ENCODE measurements around the gene TRPM8. TPM values are rescaled to one million over a fixed set of nuclear protein-coding genes. Genes with fewer than 3 reads are reported as not detected.
"Not testable (repeated sequence)": the region's sequence is repeated elsewhere in the genome, so short reads cannot be mapped to it uniquely, and the experiment has no call there.

Gene TRPM8
- total and polyA plus RNA-seq, 7 donors, result 0.04 TPM; not detected in 6

GRCh38 chr2:233892793-233893192 is 24.4 kb upstream of the TRPM8 start:
- no peaks in the 10 kb centered on the region for H3K4me1 ChIP-seq
- no peak overlapping the region for H3K27ac ChIP-seq
- no peaks in the 10 kb centered on the region for H3K36me3 ChIP-seq
- intact Hi-C loops (cut with DNase I), result no loop called here
- 85 to 89% methylated on average over 2 of the region's 2 CpGs for WGBS, 2 donors
- TF ChIP-seq POLR2AphosphoS5 (IDR thresholded peaks at IDR 0.05) (no peak), POLR2A (IDR thresholded peaks at IDR 0.05) (no peak), CTCF (IDR thresholded peaks at IDR 0.05) (no peak), EP300 (IDR thresholded peaks at IDR 0.05) (no peak)
- no peak overlapping the region for H3K4me3 ChIP-seq
- H3K27me3 ChIP-seq, result no peaks in the 10 kb centered on the region
- H3K9me3 ChIP-seq, result no peaks in the 10 kb centered on the region
- DNase-seq, result no peak

GRCh38 chr2:233896253-233896652 is 20.9 kb upstream of the TRPM8 start:
- H3K9me3 ChIP-seq; intact Hi-C loops (cut with DNase I); H3K27me3 ChIP-seq; DNase-seq; H3K27ac ChIP-seq; H3K36me3 ChIP-seq; H3K4me1 ChIP-seq; H3K4me3 ChIP-seq: not testable (repeated sequence)
- WGBS, 2 donors, result 85 to 90% methylated on average over 2 of the region's 2 CpGs

GRCh38 chr2:233901367-233901766 is 15.8 kb upstream of the TRPM8 start:
- intact Hi-C loops (cut with DNase I), result no loop called here
- H3K4me3 ChIP-seq, result no peak overlapping the region
- TF ChIP-seq EP300 (IDR thresholded peaks at IDR 0.05), result no peak
- no peak for TF ChIP-seq CTCF (IDR thresholded peaks at IDR 0.05)
- TF ChIP-seq POLR2A (IDR thresholded peaks at IDR 0.05), result no peak
- TF ChIP-seq POLR2AphosphoS5 (IDR thresholded peaks at IDR 0.05), result no peak
- H3K9me3 ChIP-seq, result no peaks in the 10 kb centered on the region
- DNase-seq, result no peak
- no peak overlapping the region for H3K27ac ChIP-seq
- WGBS, 2 donors, result 28 to 56% methylated on average over 4 of the region's 4 CpGs
- no peaks in the 10 kb centered on the region for H3K4me1 ChIP-seq
- H3K27me3 ChIP-seq, result no peaks in the 10 kb centered on the region
- H3K36me3 ChIP-seq, result no peaks in the 10 kb centered on the region

GRCh38 chr2:233901884-233902283 is 15.3 kb upstream of the TRPM8 start:
- Histone ChIP-seq H3K27me3 (no peaks in the 10 kb centered on the region), H3K9me3 (no peaks in the 10 kb centered on the region), H3K4me3 (no peak overlapping the region), H3K36me3 (no peaks in the 10 kb centered on the region), H3K27ac (no peak overlapping the region), H3K4me1 (no peaks in the 10 kb centered on the region)
- WGBS, 2 donors, result 63 to 87% methylated on average over 4 of the region's 4 CpGs
- TF ChIP-seq CTCF (IDR thresholded peaks at IDR 0.05) (no peak), EP300 (IDR thresholded peaks at IDR 0.05) (no peak), POLR2A (IDR thresholded peaks at IDR 0.05) (no peak), POLR2AphosphoS5 (IDR thresholded peaks at IDR 0.05) (no peak)
- no peak for DNase-seq
- intact Hi-C loops (cut with DNase I), result no loop called here

GRCh38 chr2:233905945-233906344 is 11.2 kb upstream of the TRPM8 start:
- Histone ChIP-seq H3K27me3 (no peaks in the 10 kb centered on the region), H3K9me3 (no peaks in the 10 kb centered on the region), H3K4me3 (no peak overlapping the region), H3K36me3 (no peaks in the 10 kb centered on the region), H3K27ac (no peak overlapping the region), H3K4me1 (no peaks in the 10 kb centered on the region)
- WGBS, 2 donors, result 20 to 73% methylated on average over 4 of the region's 4 CpGs
- TF ChIP-seq EP300 (IDR thresholded peaks at IDR 0.05) (no peak), CTCF (IDR thresholded peaks at IDR 0.05) (no peak), POLR2A (IDR thresholded peaks at IDR 0.05) (no peak), POLR2AphosphoS5 (IDR thresholded peaks at IDR 0.05) (no peak)
- intact Hi-C loops (cut with DNase I), result no loop called here
- DNase-seq, result no peak

Measured in sigmoid colon (tissue), 7 donors.